ENCODE data around the gene OASL. TPM values are rescaled to one million over a fixed set of nuclear protein-coding genes. Genes with fewer than 3 reads are reported as not detected.

The OASL gene
- total RNA-seq, 4 donors from 2014 or later: 0.11 to 0.36 (median 0.19) TPM

DNA sequence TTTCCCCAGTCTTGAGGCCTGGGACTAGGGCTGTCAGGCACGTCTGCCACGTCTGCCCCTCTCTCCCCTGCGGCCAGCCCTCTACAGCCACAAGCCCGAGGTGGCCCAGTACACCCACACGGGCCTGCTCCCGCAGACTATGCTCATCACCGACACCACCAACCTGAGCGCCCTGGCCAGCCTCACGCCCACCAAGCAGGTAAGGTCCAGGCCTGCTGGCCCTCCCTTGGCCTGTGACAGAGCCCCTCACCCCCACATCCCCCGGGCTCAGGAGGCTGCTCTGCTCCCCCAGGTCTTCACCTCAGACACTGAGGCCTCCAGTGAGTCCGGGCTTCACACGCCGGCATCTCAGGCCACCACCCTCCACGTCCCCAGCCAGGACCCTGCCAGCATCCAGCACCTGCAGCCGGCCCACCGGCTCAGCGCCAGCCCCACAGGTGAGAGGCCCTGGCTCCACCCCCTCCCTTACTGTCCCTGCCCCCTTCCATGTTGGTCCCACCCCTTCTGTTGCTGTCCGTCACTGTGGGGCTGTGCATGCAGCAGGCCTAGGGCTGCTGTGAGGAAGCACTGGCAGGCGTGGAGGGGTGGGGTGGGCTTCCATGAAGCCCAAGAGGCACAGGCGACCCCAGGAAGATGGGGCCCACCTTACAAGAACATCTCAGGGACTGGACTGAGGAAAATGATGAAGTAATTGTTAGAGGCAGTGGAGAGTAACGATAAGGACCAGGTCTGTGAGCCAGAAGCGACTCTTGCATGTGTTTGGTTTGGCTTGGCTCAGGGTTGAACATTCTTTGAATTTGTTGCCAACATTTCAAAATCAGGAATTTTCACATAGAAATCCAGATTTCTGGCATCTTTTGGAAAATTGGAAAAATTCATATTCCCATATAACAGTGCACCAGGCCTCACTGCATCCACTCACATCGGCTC is 39.6 kb downstream of the OASL start:
- DNase-seq: no peak
- TF ChIP-seq POLR2A (IDR thresholded peaks at IDR 0.05): no peak
- TF ChIP-seq, protein P1, sequence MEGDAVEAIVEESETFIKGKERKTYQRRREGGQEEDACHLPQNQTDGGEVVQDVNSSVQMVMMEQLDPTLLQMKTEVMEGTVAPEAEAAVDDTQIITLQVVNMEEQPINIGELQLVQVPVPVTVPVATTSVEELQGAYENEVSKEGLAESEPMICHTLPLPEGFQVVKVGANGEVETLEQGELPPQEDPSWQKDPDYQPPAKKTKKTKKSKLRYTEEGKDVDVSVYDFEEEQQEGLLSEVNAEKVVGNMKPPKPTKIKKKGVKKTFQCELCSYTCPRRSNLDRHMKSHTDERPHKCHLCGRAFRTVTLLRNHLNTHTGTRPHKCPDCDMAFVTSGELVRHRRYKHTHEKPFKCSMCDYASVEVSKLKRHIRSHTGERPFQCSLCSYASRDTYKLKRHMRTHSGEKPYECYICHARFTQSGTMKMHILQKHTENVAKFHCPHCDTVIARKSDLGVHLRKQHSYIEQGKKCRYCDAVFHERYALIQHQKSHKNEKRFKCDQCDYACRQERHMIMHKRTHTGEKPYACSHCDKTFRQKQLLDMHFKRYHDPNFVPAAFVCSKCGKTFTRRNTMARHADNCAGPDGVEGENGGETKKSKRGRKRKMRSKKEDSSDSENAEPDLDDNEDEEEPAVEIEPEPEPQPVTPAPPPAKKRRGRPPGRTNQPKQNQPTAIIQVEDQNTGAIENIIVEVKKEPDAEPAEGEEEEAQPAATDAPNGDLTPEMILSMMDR (IDR thresholded peaks at IDR 0.05 in 4 of 5, conservative IDR thresholded peaks at IDR 0.05 in 1 of 5): no peak
- in situ Hi-C loops (cut with MboI; ENCODE audit: low sequenced_read_pairs in 4 of 4): no loop called here
- H3K9me3 ChIP-seq: no peaks in the 10 kb centered on the region
- intact Hi-C loops (cut with DNase I; ENCODE audit: low total_unique reads): no loop called here
- H3K4me3 ChIP-seq: no peak overlapping the region
- H3K36me3 ChIP-seq: peaks cover 0 to 21% of the 10 kb centered on the region in 2 donors
- peaks cover 0 to 11% (median 0%) of the 10 kb centered on the region in 3 donors for H3K27me3 ChIP-seq
- H3K4me1 ChIP-seq: no peaks in the 10 kb centered on the region
- ATAC-seq: no peak
- no peak overlapping the region for H3K27ac ChIP-seq

DNA sequence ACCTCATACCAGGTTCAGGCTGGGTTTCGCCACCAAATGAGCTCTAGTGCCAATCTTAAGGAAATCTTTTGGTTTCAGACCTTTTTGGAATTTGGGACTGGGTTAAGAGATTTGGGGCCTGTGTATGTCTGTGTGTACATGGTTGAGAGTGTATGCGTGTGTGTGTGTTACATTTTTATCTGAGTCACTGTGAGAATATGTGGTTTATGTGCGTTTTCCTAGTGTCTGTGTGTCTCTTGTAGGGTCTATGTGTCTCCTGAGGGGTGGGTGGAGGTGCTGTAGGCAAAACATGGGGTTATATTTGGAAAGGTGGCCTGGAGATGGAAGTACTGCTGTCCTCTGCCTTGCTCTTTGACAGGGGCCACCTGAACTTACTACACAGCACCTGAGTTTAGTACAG is 40.6 kb downstream of the OASL start:
- intact Hi-C loops (cut with DNase I; ENCODE audit: low total_unique reads): no loop called here
- no peak overlapping the region for H3K4me3 ChIP-seq
- in situ Hi-C loops (cut with MboI; ENCODE audit: low sequenced_read_pairs in 4 of 4): no loop called here

DNA sequence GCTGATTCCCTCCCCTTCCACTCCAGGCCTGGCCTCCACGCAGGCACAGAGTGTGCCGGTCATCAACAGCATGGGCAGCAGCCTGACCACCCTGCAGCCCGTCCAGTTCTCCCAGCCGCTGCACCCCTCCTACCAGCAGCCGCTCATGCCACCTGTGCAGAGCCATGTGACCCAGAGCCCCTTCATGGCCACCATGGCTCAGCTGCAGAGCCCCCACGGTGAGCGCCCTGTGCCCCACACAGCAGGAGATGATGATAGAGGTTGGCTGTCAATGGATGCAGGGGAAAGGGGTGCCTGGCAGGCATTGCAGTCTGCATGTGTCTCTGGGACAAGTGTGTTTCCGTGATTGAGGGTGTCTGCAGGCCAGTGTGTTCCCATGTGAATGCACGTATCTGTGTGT is 41.6 kb downstream of the OASL start:
- TF ChIP-seq POLR2A (IDR thresholded peaks at IDR 0.05): no peak
- TF ChIP-seq, protein P1 (IDR thresholded peaks at IDR 0.05 in 4 of 5, conservative IDR thresholded peaks at IDR 0.05 in 1 of 5): no peak
- no peak overlapping the region for H3K4me3 ChIP-seq
- H3K27ac ChIP-seq: no peak overlapping the region
- intact Hi-C loops (cut with DNase I; ENCODE audit: low total_unique reads) (no loop called here), in situ Hi-C loops (cut with MboI; ENCODE audit: low sequenced_read_pairs in 4 of 4) (no loop called here)
- peaks cover 0 to 11% (median 0%) of the 10 kb centered on the region in 3 donors for H3K27me3 ChIP-seq
- no peaks in the 10 kb centered on the region for H3K9me3 ChIP-seq
- DNase-seq (no peak), ATAC-seq (no peak)
- no peaks in the 10 kb centered on the region for H3K4me1 ChIP-seq
- H3K36me3 ChIP-seq: peaks cover 0 to 1% of the 10 kb centered on the region in 2 donors

More for the DNA sequence above, 40.6 kb downstream of the OASL start:
- ATAC-seq: no peak
- Histone ChIP-seq H3K4me1 (no peaks in the 10 kb centered on the region), H3K9me3 (no peaks in the 10 kb centered on the region), H3K36me3 (peaks cover 0 to 11% of the 10 kb centered on the region in 2 donors), H3K27me3 (peaks cover 0 to 11% (median 0%) of the 10 kb centered on the region in 3 donors), H3K27ac (no peak overlapping the region)
- TF ChIP-seq POLR2A (IDR thresholded peaks at IDR 0.05): no peak
- TF ChIP-seq, protein P1 (IDR thresholded peaks at IDR 0.05 in 4 of 5, conservative IDR thresholded peaks at IDR 0.05 in 1 of 5): no peak
- DNase-seq: no peak

DNA sequence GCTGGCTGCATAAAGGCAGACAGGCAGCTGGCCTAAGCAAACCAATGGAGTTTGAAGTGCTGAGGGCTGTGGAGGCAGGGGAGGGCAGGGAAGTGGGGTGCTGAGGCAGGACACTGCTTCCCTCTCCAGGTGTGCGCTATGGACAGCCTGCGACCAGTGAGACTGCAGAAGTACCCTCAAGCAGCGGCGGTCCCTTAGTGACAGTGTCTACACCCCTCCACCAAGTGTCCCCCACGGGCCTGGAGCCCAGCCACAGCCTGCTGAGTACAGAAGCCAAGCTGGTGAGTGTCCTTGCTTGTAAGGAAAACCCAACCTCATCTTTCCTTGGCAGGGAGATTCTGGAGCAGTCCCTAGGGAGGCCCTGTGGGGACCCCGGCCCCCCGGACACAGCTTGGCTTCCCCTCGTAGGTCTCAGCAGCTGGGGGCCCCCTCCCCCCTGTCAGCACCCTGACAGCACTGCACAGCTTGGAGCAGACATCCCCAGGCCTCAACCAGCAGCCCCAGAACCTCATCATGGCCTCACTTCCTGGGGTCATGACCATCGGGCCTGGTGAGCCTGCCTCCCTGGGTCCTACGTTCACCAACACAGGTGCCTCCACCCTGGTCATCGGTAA is 42.8 kb downstream of the OASL start:
- in situ Hi-C loops (cut with MboI; ENCODE audit: low sequenced_read_pairs in 4 of 4) (no loop called here), intact Hi-C loops (cut with DNase I; ENCODE audit: low total_unique reads) (no loop called here)

More for the DNA sequence above, 42.8 kb downstream of the OASL start:
- no peak overlapping the region for H3K27ac ChIP-seq
- DNase-seq: no peak
- H3K27me3 ChIP-seq: peaks cover 0 to 11% (median 0%) of the 10 kb centered on the region in 3 donors
- H3K4me3 ChIP-seq: no peak overlapping the region
- H3K9me3 ChIP-seq: no peaks in the 10 kb centered on the region
- H3K4me1 ChIP-seq: no peaks in the 10 kb centered on the region
- no peak for ATAC-seq
- no peaks in the 10 kb centered on the region for H3K36me3 ChIP-seq
- TF ChIP-seq, protein P1 (IDR thresholded peaks at IDR 0.05 in 4 of 5, conservative IDR thresholded peaks at IDR 0.05 in 1 of 5): no peak
- TF ChIP-seq POLR2A (IDR thresholded peaks at IDR 0.05): no peak
